Kidney epithelial cell (primary cell): ENCODE data around the gene RNF141. TPM values are rescaled to one million over a fixed set of nuclear protein-coding genes. Genes with fewer than 3 reads are reported as not detected.

Source experiments
- total RNA-seq: library from RNA; depleted of rRNA; stranded (reverse); fragments of >200 nt; gene quantifications from 2 replicates; pipeline ENCODE4 v1.2.3, GENCODE V29; 2015

The RNF141 gene
- total RNA-seq, 1 donor from 2014 or later = 26.0 TPM

Other genes starting within 250 kb of the RNF141 start
- 21.1 and 25.4 TPM in 2 replicates for gene SBF2, start 247.0 kb downstream of the RNF141 start, total RNA-seq
- 59.8 and 68.1 TPM in 2 replicates for gene ADM, start 236.1 kb downstream of the RNF141 start, total RNA-seq
- gene AMPD3, start 85.9 kb downstream of the RNF141 start, total RNA-seq = 6.6 and 8.1 TPM in 2 replicates
- 0.27 TPM in 1 of 2 replicates, not detected in the other for gene LYVE1, start 27.5 kb upstream of the RNF141 start, total RNA-seq
- 0.21 and 0.54 TPM in 2 replicates for gene IRAG1, start 152.6 kb upstream of the RNF141 start, total RNA-seq
- gene CTR9, start 210.1 kb upstream of the RNF141 start, total RNA-seq = 21.7 and 23.1 TPM in 2 replicates